HepG2 (cell line): ENCODE data around the gene C2orf78. TPM values are rescaled to one million over a fixed set of nuclear protein-coding genes. Genes with fewer than 3 reads are reported as not detected.

Source experiments
- ARNT ChIP-seq: fragments of 450-650 bp; IDR thresholded peaks from 2 replicates; pipeline ENCODE4 v1.6.1; 2017
- ATM ChIP-seq: fragments of 450-650 bp; IDR thresholded peaks from 2 replicates; pipeline ENCODE4 v1.7.1; 2017; ENCODE audit warnings: mild to moderate bottlenecking, borderline replicate concordance
- BHLHE40 ChIP-seq: IDR thresholded peaks from 2 replicates; pipeline ENCODE4 v1.6.1; 2011; ENCODE audit warnings: low read length, improper control_type of control experiment
- E2F2 ChIP-seq: sonication (generic); formaldehyde crosslinking; IDR thresholded peaks from 2 replicates; pipeline ENCODE4 v1.4.0; 2020; ENCODE audit warnings: missing genetic modification reagents, borderline replicate concordance
- GMEB1 ChIP-seq: sonication (generic); formaldehyde crosslinking; IDR thresholded peaks from 2 replicates; pipeline ENCODE4 v1.5.1; 2020; ENCODE audit warnings: missing genetic modification reagents, mild to moderate bottlenecking, borderline replicate concordance
- HNF4G ChIP-seq, 2 experiments: sonication (generic) in 1 of 2; formaldehyde crosslinking in 1 of 2; IDR thresholded peaks; 2 replicates each; pipeline versions ENCODE4 v1.4.0 to v1.6.1; 2011 to 2020; ENCODE audit warnings: borderline replicate concordance in 2 of 2, low read depth in 2 of 2, mild to moderate bottlenecking in 2 of 2, low read length in 1 of 2, missing genetic modification reagents in 1 of 2, moderate library complexity in 1 of 2
- STAT5B ChIP-seq: sonication (generic); formaldehyde crosslinking; IDR thresholded peaks from 2 replicates; pipeline ENCODE4 v1.4.0; 2020; ENCODE audit warnings: missing genetic modification reagents
- TP53 ChIP-seq: sonication (generic); formaldehyde crosslinking; conservative IDR thresholded peaks from 2 replicates; pipeline ENCODE4 v1.4.0; 2020; ENCODE audit warnings: missing genetic modification reagents
- ZBTB33 ChIP-seq: sonication (generic); formaldehyde crosslinking; IDR thresholded peaks from 2 replicates; pipeline ENCODE4 v1.4.0; 2020; ENCODE audit warnings: missing genetic modification reagents
- ZFAT ChIP-seq: sonication (generic); formaldehyde crosslinking; conservative IDR thresholded peaks from 2 replicates; pipeline ENCODE4 v1.8.1; 2023; ENCODE audit warnings: missing genetic modification reagents, inconsistent platforms
- ZNF432 ChIP-seq: sonication (generic); formaldehyde crosslinking; IDR thresholded peaks from 2 replicates; pipeline ENCODE4 v1.5.0; 2020; ENCODE audit warnings: missing genetic modification reagents, mild to moderate bottlenecking, borderline replicate concordance
- ZNF510 ChIP-seq: sonication (generic); formaldehyde crosslinking; IDR thresholded peaks from 2 replicates; pipeline ENCODE4 v1.4.0; 2020; ENCODE audit warnings: low read depth, mild to moderate bottlenecking, missing genetic modification reagents
- ZNF709 ChIP-seq: sonication (generic); formaldehyde crosslinking; IDR thresholded peaks from 2 replicates; pipeline ENCODE4 v1.5.0; 2020; ENCODE audit warnings: mild to moderate bottlenecking, missing genetic modification reagents
- ZNF800 ChIP-seq: sonication (generic); formaldehyde crosslinking; IDR thresholded peaks from 2 replicates; pipeline ENCODE4 v1.4.0; 2020; ENCODE audit warnings: missing genetic modification reagents
- polyA plus RNA-seq, 8 experiments: library from polyadenylated mRNA; depleted of rRNA in 3 of 8; stranded (reverse) in 7 of 8; unstranded in 1 of 8; fragments of >200 nt; fragmentation: Illumina TruSeq in 4 of 8; extraction: Trizol in 4 of 8; gene quantifications; 2 replicates each; pipeline versions ENCODE4 v1.2.1 to v1.2.3, GENCODE V29; 2011 to 2016; ENCODE audit warnings: low read depth in 4 of 8, missing spikeins in 1 of 8, mixed read lengths in 1 of 8; ENCODE audit not compliant: insufficient read depth in 1 of 8
- total RNA-seq, 5 experiments: library from RNA; depleted of rRNA; stranded (reverse); fragments of >200 nt; fragmentation: Illumina TruSeq; extraction: Trizol; gene quantifications; 2 replicates each; pipeline ENCODE4 v1.2.3, GENCODE V29; 2016; ENCODE audit warnings: low read depth in 1 of 5

C2orf78 gene
- total and polyA plus RNA-seq, 2 of the 13 experiments (the other 11 are each of a cell fraction or from before 2014, with no cell fraction given), result not detected

GRCh38 chr2:73779467-73780236 is 4.3 kb upstream of the C2orf78 start, which contains the start of gene DUSP11 (continued):
- 0 out of 2 replicates have a peak, but pooled peaks have one; percentile 62 for TF ChIP-seq E2F2 (CRISPR knock-in tag)
- no peak for TF ChIP-seq TP53
- TF ChIP-seq BHLHE40, result peak; percentile 36; the same call in 1 of the 2 replicates
- TF ChIP-seq GMEB1 (CRISPR knock-in tag), result peak; percentile 97
- TF ChIP-seq ZNF432 (CRISPR knock-in tag), result no peak
- peak; percentile 74; the same call in 1 of the 2 replicates for TF ChIP-seq ZNF709
- TF ChIP-seq ARNT, result no peak
- no peak for TF ChIP-seq ZFAT (CRISPR knock-in tag)
- no peak for TF ChIP-seq ZNF510
- TF ChIP-seq HNF4G (IDR thresholded peaks at IDR 0.05; ENCODE audit: borderline replicate concordance, low read depth, low read length), result peak; percentile 68; the same call in 1 of the 2 replicates
- TF ChIP-seq HNF4G (CRISPR knock-in tag; IDR thresholded peaks at IDR 0.05; ENCODE audit: borderline replicate concordance, low read depth), result peak; percentile 53; the same call in 1 of the 2 replicates
- TF ChIP-seq ZNF800 (CRISPR knock-in tag), result peak; percentile 37; the same call in 1 of the 2 replicates
- TF ChIP-seq ZBTB33 (CRISPR knock-in tag), result peak; percentile 62
- TF ChIP-seq ATM, result no peak
- TF ChIP-seq STAT5B (CRISPR knock-in tag), result no peak
